HG03095 (cell line): ENCODE measurements around the gene NDFIP2.
A peak's percentile ranks its signal among the peaks of the same experiment; 100 is the strongest.

ENCODE experiments used
- ATAC-seq: cut with Tn5 transposase; IDR thresholded peaks from one replicate; pipeline ENCODE4 v1.9.1; 2021; ENCODE audit warnings: moderate library complexity; ENCODE audit not compliant: unreplicated experiment

The NDFIP2 gene

GRCh38 chr13:79492918-79493594 is 12.1 kb downstream of the NDFIP2 start:
- ATAC-seq, result no peak

- ATAC-seq, result peak; percentile 70
Observed at GRCh38 chr13:79496188-79496587, 15.2 kb downstream of the NDFIP2 start.

- ATAC-seq, result no peak
Observed at GRCh38 chr13:79497064-79497463, 16.1 kb downstream of the NDFIP2 start.

GRCh38 chr13:79497852-79498251 is 16.9 kb downstream of the NDFIP2 start:
- ATAC-seq, result no peak

GRCh38 chr13:79500829-79501228 is 19.9 kb downstream of the NDFIP2 start:
- no peak for ATAC-seq

DNA sequence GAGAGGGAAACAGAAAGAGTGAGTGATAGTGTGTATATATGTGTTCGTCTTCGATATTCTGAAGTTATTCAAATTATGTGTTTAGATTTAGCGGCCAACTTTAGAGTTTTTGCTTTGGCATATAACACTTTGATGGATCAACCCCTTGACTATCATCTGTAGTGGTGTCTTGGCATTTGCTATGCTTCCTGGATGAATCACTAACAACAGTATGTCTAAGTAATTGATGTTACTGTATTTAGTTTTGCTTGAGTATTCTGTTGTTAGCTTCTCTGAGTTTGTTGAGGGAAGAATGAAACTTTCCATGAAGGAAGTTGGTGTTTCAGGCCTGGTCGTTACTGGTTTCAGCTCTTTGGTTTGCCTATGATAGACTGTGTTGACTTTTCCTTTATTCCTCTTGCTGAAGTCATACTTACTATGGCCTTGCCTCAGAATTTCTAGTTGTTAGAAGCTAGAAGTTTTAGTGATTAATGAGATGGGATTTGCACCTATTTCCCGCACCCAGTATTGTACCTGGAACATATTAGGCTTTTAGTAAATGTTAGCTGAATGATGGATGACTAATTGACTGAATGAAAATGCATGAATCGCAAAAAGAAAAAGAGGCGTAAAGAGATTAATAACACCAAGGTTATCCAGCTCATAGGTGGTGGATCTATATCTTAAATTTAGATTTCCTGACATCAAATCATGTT is 20.7 kb downstream of the NDFIP2 start:
- no peak for ATAC-seq

DNA sequence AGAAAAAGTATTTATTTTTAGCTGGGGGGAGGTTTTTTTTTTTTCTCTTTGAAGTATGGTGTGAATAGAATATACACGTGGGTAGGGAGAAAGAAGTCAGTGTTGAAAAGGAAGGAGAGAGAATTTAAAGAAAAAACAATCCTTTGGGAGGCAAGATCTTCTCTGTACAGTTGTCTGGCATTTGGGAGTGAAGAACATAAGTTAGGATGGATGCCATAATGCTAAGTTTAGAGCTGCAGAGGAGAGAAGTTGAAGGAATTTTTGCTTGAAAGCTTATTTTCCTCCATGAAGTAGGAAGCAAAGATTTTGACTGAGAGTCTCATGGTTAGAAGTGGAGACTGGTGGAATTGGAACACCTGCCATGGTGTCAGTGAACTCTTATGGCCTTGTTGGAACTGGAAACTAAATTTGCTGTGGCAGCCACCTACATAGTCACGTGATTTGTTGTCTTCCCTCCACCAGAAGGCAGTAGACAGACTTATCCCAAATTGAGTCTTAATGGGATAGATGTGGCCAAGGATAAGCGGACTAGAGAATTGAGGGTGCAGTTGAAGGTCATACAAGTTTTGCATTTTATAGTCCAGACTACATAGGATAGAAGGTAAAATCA is 22.0 kb downstream of the NDFIP2 start:
- no peak for ATAC-seq

DNA sequence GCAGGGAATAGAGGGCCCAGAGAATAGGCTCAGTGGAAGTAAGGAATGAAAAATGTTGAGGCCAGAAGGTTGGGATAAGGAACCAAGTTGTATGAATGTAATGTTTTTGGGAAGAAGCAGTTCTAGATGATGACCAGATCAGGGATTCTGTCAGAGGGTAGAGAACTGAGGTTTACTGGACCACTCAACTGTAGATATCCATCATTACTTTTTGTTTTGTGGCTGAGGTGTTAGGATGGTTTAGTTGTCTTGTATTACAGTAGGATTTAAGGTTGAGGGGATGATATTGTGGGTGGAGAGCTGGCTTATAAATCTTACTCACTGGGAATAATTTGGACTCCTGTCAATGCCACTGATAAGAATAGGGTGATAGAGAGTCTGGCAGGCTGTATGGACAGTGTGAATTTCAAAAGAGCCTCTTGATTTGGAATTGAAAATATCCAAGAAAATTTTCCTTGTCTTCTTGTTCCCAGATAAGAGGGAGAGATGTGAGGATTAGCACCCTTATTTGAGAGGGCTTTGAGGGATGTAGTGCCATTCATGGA is 22.6 kb downstream of the NDFIP2 start:
- no peak for ATAC-seq

DNA sequence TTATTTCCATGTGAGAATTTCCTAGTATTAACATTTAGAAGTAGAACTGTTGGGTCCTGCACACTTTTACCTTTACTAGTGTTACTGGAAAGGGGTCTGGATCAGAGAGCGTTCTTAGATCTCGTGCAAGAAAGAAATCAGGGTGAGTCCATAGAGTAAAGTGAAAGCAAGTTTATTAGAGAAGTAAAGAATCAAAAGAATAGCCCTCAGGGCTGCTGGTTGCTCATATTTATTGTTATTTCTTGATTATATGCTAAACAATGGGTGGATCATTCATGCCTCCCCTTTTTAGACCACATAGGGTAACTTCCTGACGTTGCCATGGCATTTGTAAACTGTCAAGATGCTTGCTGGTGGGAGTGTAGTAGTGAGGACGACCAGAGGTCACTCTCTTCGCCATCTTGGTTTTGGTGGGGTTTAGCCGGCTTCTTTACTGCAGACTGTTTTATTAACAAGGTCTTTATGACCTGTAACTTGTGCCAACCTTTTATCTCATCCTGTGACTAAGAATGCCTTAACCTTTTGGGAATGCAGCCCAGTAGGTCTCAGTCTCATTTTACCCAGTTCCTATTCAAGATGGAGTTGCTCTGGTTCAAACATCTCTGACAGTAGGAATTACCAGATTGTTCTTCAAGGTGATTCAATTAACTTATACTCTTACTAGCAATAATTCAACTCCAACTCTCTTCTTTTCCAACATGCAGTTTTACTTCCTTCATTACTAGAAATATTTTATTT is 27.4 kb downstream of the NDFIP2 start:
- no peak for ATAC-seq

GRCh38 chr13:79511611-79512010 is 30.7 kb downstream of the NDFIP2 start:
- no peak for ATAC-seq

- ATAC-seq, result no peak
Observed at GRCh38 chr13:79512950-79513349, 32.0 kb downstream of the NDFIP2 start.

DNA sequence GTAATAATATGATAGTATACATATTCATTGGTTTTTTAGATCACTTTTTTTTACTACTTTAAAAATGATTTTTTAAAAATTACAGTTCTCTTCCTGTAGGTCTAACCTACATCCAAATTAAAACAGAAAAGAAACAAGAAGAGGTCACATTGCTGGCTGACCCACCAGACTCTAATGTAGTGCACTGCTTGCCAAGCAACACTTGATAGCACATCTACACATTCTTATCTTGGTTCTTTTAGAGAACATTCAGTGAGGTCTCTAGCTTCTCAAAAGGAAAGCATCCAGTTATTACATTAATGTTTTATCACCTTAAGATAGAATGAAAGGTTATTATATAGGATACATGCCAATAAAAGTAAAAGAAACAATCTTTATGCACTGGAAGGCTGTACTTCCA is 35.6 kb downstream of the NDFIP2 start:
- ATAC-seq, result no peak

GRCh38 chr13:79519255-79519654 is 38.3 kb downstream of the NDFIP2 start:
- ATAC-seq, result no peak

DNA sequence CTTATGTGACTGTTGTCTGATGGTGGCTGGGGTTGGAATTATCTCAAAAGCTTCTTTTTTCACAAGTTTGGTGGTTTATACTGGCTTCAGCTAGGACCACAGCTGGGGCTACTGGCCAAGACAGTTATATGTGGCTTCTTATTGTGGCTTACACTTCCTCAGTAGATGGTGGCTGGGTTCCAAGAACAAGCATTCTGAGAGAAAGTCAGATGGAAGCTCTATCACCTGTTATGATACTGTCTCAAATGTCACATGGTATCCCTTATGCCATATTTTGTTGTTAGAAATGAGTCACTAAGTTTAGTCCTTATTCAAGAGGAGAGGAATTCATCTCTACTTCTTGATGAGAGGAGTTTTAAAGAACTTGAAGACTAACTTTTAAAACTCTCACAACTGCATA is 41.6 kb downstream of the NDFIP2 start:
- ATAC-seq, result peak; percentile 90

GRCh38 chr13:79525064-79525857 is 44.3 kb downstream of the NDFIP2 start:
- ATAC-seq, result no peak

DNA sequence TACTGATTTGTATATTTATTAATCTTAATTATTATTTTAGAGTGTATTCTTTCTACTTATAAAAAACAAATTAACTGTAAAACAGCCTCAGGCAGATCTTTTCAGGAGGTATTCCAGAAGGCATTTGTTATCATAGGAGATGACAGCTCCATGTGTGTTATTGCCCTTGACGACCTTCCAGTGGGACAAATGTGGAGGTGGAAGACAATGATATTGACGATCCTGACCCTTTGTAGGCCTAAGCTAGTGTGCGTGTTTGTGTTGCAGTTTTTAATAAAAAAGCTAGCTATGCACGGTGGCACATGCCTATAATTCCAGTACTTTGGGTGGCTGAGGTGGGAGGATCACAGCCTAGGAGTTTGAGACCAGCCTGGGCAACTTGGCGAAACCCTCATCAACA is 46.7 kb downstream of the NDFIP2 start:
- no peak for ATAC-seq

DNA sequence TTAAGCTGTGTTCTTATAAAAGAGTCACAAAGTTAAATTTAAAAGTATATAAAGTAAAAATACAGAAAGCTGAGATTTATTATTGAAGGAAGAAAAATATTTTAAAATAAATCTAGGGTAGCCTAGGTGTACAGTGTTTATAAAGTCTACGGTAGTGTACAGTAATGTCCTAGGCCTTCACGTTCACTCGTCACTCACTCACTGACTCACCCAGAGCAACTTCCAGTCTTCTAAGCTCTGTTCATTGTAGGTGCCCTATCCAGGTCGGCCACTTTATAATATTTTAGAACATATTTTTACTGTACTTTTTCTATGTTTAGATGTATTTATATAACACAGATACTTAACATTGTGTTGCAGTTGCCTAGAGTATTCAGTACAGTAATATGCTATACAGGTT is 47.4 kb downstream of the NDFIP2 start:
- no peak for ATAC-seq

DNA sequence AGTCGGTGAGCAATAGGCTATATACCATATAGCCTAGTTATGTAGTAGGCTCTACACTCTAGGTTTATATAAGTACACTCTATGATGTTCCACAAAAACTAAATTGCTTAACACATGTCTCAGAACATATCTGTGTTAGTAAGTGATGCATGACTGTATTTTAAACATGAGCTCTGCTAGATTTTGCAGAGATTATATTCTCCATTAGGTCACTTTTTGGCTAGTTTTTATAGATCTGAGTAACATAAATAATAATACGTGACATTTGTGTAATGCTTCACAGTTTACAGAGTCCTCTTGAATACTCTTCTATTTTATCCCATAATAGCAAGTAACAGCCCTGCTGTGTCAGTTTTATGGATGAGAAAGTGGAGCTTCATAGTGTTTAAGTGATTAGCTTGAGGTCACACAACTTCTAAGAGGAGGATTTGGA is 47.8 kb downstream of the NDFIP2 start:
- ATAC-seq, result no peak

DNA sequence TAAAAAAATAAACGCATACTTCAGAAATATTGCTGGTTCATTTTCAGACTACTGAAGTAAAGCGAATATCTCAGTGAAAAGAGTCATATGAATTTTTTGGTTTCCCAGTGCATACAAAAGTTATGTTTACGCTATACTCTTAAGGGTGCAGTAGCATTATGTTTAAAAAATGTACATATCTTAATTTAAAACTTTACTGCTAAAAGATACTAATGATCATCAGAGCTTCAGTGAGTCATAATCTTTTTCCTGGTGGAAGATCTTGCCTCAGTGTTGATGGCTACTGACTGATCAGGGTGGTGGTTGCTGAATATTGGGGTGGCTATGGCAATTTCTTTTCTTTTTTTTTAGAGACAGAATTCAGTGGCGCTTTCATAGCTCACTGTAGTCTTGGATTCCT is 48.9 kb downstream of the NDFIP2 start:
- ATAC-seq, result no peak

- no peak for ATAC-seq
Observed at GRCh38 chr13:79530270-79530669, 49.3 kb downstream of the NDFIP2 start.
